Measurements from ENCODE around the gene HEPN1.

The HEPN1 gene

GRCh38 chr11:124878759-124879492 is 40.1 kb upstream of the HEPN1 start:
- ATAC-seq (ENCODE audit: low read depth) (no peak), DNase-seq (ENCODE audit: low spot score in 2 of 2) (no peak)
- Mint-ChIP-seq H3K4me3 (no peak overlapping the region), H3K27me3 (peaks cover 35% of the 10 kb centered on the region), H3K27ac (no peak overlapping the region), H3K4me1 (peaks cover 9% of the 10 kb centered on the region), H3K9me3 (no peaks in the 10 kb centered on the region), H3K36me3 (peaks cover 3% of the 10 kb centered on the region)

DNA sequence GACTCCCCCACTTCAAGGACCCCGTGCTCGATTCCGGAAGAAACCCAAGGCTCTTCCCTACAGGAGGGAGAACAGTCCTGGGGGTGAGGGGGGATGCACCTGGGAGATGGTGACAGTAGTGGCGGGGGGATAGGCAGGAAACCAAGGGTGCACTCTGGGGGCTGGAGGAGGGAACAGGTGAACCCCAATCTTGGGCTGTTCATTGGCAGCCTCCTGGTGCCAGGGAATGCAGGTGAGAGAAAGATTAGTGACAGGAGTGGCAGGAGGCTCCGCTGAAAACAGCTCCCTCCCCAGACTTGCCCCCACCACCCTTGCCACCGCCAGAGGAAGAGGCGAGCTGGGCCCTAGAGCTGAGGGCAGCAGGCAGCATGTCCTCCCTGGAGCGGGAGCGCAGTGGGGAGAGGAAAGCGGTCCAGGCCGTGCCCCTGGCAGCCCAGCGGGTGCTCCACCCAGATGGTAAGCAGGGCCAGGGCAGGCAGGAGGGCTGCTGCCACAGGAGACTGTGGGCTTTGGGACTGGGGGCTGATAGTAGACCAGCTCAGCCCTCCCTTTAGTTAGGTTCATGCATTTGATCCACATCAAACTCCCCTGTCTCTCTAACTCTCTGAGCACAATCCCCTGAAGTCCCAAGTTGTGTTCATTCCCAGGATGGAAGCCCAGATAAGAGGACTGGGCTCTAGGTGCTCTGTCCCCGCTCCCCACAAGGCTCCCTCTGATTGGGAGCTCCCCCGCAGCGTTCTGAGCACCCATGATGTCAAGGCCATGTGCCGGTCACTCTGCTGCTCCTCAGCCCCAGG is 39.4 kb upstream of the HEPN1 start:
- H3K4me3 Mint-ChIP-seq, result no peak overlapping the region
- H3K9me3 Mint-ChIP-seq, result no peaks in the 10 kb centered on the region
- H3K27ac Mint-ChIP-seq, result no peak overlapping the region
- H3K36me3 Mint-ChIP-seq, result peaks cover 3% of the 10 kb centered on the region
- DNase-seq (ENCODE audit: low spot score in 2 of 2) (no peak), ATAC-seq (ENCODE audit: low read depth) (no peak)
- H3K4me1 Mint-ChIP-seq, result peaks cover 9% of the 10 kb centered on the region
- peaks cover 32% of the 10 kb centered on the region for H3K27me3 Mint-ChIP-seq

DNA sequence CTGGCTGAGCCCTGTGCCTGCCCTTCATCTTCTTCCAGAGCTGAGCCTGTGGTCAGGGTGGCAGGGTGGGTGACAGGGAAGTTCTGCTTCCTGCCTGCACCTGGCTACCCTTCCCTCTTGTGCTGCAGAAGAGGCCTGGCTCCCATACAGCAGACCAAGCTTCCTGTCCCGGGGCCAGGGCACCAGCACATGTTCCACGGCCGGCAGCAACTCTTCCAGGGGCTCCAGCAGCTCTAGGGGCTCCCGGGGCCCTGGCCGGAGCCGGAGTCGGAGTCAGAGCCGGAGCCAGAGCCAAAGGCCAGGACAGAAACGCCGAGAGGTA is 38.8 kb upstream of the HEPN1 start:
- no peaks in the 10 kb centered on the region for H3K9me3 Mint-ChIP-seq
- H3K4me3 Mint-ChIP-seq, result no peak overlapping the region
- peaks cover 3% of the 10 kb centered on the region for H3K36me3 Mint-ChIP-seq
- ATAC-seq (ENCODE audit: low read depth), result no peak
- H3K4me1 Mint-ChIP-seq, result peaks cover 9% of the 10 kb centered on the region
- no peak overlapping the region for H3K27ac Mint-ChIP-seq
- DNase-seq (ENCODE audit: low spot score in 2 of 2), result no peak
- peaks cover 28% of the 10 kb centered on the region for H3K27me3 Mint-ChIP-seq

DNA sequence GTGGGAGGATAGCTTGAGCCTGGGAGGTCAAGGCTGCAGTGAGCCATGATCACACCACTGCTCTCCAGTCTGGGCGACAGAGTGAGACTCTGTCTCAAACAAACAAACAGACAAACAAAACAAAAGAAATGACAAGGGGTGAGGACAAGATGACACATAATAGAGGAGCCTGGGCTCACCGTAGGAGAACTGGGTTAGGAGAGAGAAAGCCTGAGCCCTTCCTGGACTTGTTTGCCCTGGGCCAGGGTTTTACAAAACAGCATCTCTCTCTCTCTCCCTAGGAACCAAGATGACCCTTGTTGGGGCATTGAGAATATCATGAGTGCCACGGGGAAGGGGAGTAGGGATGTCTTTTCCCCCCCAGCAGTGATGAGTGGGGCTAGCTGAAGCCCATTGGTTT is 38.1 kb upstream of the HEPN1 start:
- ATAC-seq (ENCODE audit: low read depth) (no peak), DNase-seq (ENCODE audit: low spot score in 2 of 2) (no peak)
- H3K4me1 Mint-ChIP-seq, result peaks cover 4% of the 10 kb centered on the region
- H3K9me3 Mint-ChIP-seq, result no peaks in the 10 kb centered on the region
- H3K36me3 Mint-ChIP-seq, result peaks cover 3% of the 10 kb centered on the region
- H3K27ac Mint-ChIP-seq, result no peak overlapping the region
- peaks cover 26% of the 10 kb centered on the region for H3K27me3 Mint-ChIP-seq
- H3K4me3 Mint-ChIP-seq, result no peak overlapping the region

GRCh38 chr11:124882339-124883071 is 36.5 kb upstream of the HEPN1 start:
- Mint-ChIP-seq H3K9me3 (no peaks in the 10 kb centered on the region), H3K36me3 (no peaks in the 10 kb centered on the region), H3K4me1 (no peaks in the 10 kb centered on the region), H3K27ac (no peak overlapping the region), H3K27me3 (peaks cover 30% of the 10 kb centered on the region), H3K4me3 (no peak overlapping the region)
- no peak for ATAC-seq (ENCODE audit: low read depth)
- DNase-seq (ENCODE audit: low spot score in 2 of 2), result no peak

- Mint-ChIP-seq H3K27ac (no peak overlapping the region), H3K4me3 (no peak overlapping the region), H3K9me3 (no peaks in the 10 kb centered on the region), H3K27me3 (peaks cover 26% of the 10 kb centered on the region), H3K36me3 (no peaks in the 10 kb centered on the region), H3K4me1 (no peaks in the 10 kb centered on the region)
- DNase-seq (ENCODE audit: low spot score in 2 of 2) (no peak), ATAC-seq (ENCODE audit: low read depth) (no peak)
Measured at GRCh38 chr11:124884340-124884739, 34.7 kb upstream of the HEPN1 start.

DNA sequence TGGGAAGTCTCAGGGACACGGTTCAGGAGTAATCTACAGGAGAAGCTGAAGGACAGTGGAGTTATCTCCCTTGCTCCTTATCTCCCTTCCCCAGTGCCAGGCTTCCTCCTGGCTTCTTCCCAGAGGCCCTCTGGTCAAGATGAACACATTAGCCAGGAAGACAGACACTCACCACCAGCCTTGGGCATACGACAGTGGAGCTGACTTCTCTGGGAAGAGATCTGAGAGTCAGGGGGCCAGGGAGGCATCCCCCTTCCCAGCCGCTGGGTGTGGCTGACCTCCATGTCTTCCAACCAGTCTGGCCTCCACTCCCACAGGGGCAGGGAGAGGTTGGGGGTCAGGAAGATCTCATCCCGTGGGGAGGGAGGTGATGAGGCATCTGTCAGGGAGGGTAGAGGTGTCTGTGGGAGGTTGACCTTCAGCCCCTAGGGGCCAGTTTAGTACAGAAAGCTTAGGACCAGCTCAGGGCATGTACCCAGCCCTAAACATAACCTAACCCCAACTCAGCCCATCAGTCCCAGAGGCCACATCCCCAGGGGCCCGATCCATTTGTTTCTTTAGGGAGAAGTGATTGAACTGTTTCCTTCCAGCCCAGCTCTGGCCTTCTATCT is 34.1 kb upstream of the HEPN1 start:
- ATAC-seq (ENCODE audit: low read depth) (no peak), DNase-seq (ENCODE audit: low spot score in 2 of 2) (no peak)
- Mint-ChIP-seq H3K27ac (no peak overlapping the region), H3K9me3 (no peaks in the 10 kb centered on the region), H3K4me1 (no peaks in the 10 kb centered on the region), H3K4me3 (no peak overlapping the region), H3K36me3 (no peaks in the 10 kb centered on the region), H3K27me3 (peaks cover 26% of the 10 kb centered on the region)

GRCh38 chr11:124886476-124886875 is 32.6 kb upstream of the HEPN1 start:
- no peaks in the 10 kb centered on the region for H3K4me1 Mint-ChIP-seq
- no peaks in the 10 kb centered on the region for H3K36me3 Mint-ChIP-seq
- peaks cover 24% of the 10 kb centered on the region for H3K27me3 Mint-ChIP-seq
- DNase-seq (ENCODE audit: low spot score in 2 of 2), result no peak
- no peak overlapping the region for H3K27ac Mint-ChIP-seq
- H3K9me3 Mint-ChIP-seq, result no peaks in the 10 kb centered on the region
- no peak for ATAC-seq (ENCODE audit: low read depth)
- no peak overlapping the region for H3K4me3 Mint-ChIP-seq

DNA sequence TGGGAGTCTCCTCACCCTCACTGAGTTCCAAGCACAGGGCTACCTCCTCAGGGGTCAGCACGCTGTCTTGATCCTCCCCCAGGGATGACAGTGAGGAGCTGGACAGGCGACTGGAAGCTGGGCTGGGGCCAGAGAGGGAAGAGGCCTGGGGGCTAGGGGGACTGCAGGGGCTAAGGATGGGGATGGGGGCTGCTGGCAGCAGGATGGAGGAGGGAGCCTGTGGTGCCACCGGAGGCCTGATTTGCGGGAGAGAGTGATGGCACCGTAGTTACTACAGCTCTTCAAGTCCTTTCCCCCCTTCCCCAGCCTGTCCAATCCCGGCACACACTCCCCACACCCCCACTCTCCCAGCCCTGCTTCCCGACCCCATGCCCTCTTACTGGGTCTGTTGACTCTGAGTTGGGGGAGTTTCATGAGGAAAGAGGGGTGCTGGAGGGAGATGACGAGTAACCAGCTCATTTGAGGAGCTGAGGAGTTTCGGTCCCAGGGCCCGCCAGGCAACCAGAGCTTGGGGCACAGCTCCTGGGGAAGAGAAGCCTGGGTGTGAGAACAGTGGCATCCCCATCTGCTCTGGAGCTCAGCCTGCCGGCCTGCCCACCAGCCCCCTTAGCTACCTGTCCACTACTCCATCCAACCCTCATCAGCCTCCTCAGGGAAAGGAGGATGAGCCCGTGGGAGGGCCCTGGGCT is 31.9 kb upstream of the HEPN1 start:
- H3K27ac Mint-ChIP-seq, result no peak overlapping the region
- no peaks in the 10 kb centered on the region for H3K4me1 Mint-ChIP-seq
- no peaks in the 10 kb centered on the region for H3K9me3 Mint-ChIP-seq
- no peak for ATAC-seq (ENCODE audit: low read depth)
- no peak overlapping the region for H3K4me3 Mint-ChIP-seq
- no peak for DNase-seq (ENCODE audit: low spot score in 2 of 2)
- no peaks in the 10 kb centered on the region for H3K36me3 Mint-ChIP-seq
- H3K27me3 Mint-ChIP-seq, result peaks cover 24% of the 10 kb centered on the region

GRCh38 chr11:124887667-124888013 is 31.4 kb upstream of the HEPN1 start:
- Mint-ChIP-seq H3K36me3 (no peaks in the 10 kb centered on the region), H3K4me3 (no peak overlapping the region), H3K9me3 (no peaks in the 10 kb centered on the region), H3K4me1 (no peaks in the 10 kb centered on the region), H3K27ac (no peak overlapping the region), H3K27me3 (peaks cover 27% of the 10 kb centered on the region)
- DNase-seq (ENCODE audit: low spot score in 2 of 2) (no peak), ATAC-seq (ENCODE audit: low read depth) (no peak)

- no peak overlapping the region for H3K27ac Mint-ChIP-seq
- peaks cover 22% of the 10 kb centered on the region for H3K27me3 Mint-ChIP-seq
- no peaks in the 10 kb centered on the region for H3K9me3 Mint-ChIP-seq
- H3K4me3 Mint-ChIP-seq, result no peak overlapping the region
- no peaks in the 10 kb centered on the region for H3K4me1 Mint-ChIP-seq
- ATAC-seq (ENCODE audit: low read depth) (no peak), DNase-seq (ENCODE audit: low spot score in 2 of 2) (no peak)
- H3K36me3 Mint-ChIP-seq, result no peaks in the 10 kb centered on the region
Measured at GRCh38 chr11:124889191-124890091, 29.6 kb upstream of the HEPN1 start.

DNA sequence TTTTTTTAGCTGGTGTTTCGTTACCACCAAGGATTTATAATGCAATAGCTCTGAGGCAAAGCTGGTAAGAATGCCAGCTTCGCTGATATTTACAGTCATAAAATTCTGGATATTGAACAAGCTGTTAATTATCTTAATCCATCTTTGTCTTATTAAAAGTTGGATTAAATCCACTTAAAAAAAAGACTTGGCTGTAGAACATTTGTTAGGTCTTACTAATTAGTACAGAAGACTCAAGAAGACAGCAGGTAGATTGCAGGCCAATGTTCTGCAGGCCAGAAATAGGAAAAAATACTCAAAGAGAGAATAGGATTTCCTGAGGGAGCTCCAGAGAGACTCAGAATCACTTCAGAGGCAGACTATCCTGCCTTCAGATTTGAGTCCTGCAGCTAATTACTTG is 28.9 kb upstream of the HEPN1 start:
- no peak for DNase-seq (ENCODE audit: low spot score in 2 of 2)
- Mint-ChIP-seq H3K36me3 (no peaks in the 10 kb centered on the region), H3K4me3 (no peak overlapping the region), H3K27ac (no peak overlapping the region), H3K27me3 (peaks cover 26% of the 10 kb centered on the region), H3K9me3 (no peaks in the 10 kb centered on the region), H3K4me1 (no peaks in the 10 kb centered on the region)
- ATAC-seq (ENCODE audit: low read depth), result no peak
